Pulmonary artery endothelial cell (primary cell): Measurements from ENCODE around the gene TCHHL1. TPM values are rescaled to one million over a fixed set of nuclear protein-coding genes. Genes with fewer than 3 reads are reported as not detected.

Experiments
- DNase-seq: peaks from one replicate; pipeline ENCODE4 v3.0.0-alpha.2; 2011; ENCODE audit warnings: low read depth, low spot score
- total RNA-seq: library from RNA; depleted of rRNA; stranded (reverse); fragments of >200 nt; gene quantifications from 2 replicates; pipeline ENCODE4 v1.2.3, GENCODE V29; 2014

TCHHL1 gene
- total RNA-seq, result not detected in 2 replicates

DNA sequence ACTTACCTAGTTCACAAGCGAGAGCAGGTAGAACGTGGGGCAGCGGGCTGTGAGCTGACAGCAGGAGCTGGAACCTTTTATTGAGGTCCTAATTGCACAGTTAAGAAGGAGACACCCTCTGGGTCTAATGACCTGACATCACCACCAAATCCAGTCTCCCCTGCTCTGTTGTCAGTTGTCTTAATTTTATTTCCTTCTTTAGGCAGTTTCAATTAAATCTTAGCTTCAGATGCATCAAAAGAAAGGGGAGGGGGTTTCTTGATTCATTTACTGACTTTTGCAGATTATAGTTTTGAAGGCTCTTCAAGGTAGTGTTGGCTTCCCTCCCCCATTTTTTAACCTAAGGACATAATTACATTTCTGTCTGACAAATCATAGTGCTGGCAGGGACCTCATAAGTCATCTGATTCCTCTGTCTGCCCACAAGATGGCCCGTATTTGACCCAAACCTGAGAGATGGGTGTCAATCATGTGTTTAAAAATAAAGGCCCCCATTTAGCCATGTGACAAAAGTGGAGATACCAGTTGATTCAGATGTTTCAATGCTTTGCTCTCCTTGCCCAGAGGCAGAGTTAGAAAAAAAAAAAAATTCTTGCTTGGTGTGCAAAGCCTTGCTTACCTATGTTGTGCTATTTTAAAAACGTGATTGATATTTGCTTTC lies at the start of gene TCHHL1:
Gene TCHHL1 (minus strand): TSS at position 51 of the 661 bp plus-strand sequence. CDS start 921 bp downstream, outside the sequence.
- no peak for DNase-seq

DNA sequence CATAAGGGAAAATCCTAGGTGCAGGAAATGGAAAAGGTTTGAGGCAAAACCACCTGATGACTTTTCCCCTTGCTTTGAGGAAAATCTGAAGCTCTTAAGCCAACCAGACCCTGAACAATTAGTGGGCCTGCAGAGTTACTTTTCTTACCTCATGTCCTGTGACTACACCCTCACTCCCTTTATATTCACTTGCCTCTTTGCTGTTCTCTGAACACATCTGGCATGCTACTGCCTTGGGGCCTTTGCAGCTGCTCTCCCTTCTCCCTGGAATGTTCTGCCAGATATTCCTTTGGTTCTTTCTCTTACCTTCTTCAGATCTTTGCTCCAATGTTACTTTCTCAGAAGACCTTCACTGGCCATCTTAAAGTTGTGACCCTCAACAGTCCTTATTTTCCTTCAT lies 48.4 kb upstream of the TCHHL1 start:
- DNase-seq, result no peak

DNA sequence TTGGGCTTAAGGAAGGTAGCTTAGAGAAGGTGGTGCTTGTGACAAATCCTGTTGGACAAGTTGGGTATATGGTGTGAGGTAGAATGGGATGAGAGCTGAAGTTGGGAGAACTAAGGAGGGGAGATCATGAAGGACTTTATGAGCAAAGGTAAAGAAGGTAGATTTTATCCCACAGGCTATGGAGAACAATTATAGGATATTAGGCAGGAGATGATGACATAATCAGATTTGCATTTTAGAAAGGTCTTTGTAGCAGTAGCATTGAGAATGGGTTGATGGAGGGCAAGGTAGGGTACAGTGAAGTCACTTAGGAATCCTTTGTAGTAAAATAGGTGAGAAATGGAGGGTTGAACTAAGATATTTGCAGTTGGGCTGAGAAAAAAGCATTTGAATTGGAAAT lies 41.3 kb upstream of the TCHHL1 start:
- no peak for DNase-seq

DNA sequence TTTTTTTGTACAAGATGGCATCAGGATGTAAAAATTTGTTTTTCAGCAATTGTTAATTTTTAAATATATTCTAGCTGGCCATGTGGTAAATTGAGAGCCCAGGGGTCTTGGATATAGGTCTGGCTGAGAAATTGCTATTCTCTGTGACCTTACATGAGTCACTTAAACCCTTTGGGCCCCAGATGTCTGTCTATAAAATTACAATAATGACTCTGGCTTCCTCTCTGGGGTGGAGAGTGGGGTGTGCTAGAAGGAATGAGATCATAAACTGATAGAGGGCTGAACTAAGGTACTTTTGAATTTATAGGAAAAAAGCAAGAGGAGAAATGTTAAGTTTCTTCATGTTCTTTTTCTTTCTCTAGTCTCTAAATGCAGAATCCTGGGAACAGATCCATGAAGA lies 38.8 kb upstream of the TCHHL1 start:
- DNase-seq, result no peak

DNA sequence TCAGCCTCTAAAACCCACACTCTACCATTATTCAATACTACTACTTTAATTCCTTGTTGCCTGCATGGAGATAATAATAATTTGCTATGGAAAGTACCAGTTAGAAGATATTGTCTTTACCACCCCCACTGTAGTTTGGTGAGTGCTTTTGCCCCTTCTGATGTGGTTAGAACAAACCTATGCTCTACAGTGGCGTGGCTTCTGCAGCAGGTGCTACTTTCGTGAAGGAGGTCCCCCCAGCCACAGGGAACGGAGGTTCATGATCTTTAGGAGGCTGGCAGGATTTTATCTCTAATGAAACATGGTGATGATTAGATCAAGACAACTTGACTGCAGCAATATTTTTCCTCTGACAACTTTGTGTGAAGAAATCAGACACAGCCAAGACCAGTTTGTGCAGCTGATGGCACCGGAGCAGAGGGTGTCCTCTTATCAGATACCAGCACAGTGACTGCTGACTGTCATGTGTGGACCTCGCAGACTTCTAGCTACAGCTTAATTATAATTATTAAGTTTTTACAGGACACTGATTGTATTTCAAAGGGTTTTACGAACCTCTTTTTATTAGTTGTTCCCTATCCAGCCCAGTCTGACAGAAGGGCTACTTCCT lies 37.1 kb upstream of the TCHHL1 start:
- no peak for DNase-seq

DNA sequence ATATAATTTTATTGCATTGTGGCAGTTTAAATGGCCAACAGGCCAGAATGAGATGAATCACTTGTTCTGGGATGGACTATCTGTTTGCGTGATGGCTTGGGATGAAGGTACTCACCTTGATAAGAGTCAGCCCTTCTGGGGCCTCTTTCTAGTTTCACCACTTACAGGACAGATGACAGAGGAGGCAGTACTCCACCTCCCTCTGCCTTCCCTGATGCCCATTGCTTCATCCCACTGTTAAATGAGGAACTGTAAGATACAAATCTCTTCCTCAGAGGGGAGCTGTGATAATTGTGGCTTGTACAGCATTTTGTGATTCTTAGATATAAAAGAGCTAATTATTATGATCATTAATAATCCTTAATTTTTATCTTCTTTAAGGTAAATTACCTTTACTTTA lies 30.1 kb upstream of the TCHHL1 start:
- no peak for DNase-seq

DNA sequence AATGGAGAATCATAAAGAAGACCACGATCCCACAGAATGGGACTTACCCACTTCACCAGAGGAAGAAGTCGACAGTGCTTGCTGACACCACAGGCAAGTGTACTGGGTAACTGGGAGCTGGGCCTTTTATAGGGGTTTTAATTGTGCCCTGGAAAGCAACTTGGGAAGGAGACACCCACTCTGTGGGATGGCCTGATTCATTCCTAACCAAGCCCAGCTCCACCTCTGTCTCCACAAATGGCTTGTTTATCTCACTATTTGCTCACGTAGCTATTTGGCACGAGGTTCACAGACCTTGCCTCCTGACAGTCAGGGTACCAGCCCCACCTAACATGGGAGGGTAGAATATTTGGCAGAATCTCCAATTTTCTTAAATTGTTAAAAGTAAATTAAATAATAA lies 26.5 kb upstream of the TCHHL1 start, which contains the start of gene TCHH:
Gene TCHH (minus strand): TSS at position 101 of the 400 bp plus-strand sequence. CDS start 1,364 bp downstream, outside the sequence.
- no peak for DNase-seq

DNA sequence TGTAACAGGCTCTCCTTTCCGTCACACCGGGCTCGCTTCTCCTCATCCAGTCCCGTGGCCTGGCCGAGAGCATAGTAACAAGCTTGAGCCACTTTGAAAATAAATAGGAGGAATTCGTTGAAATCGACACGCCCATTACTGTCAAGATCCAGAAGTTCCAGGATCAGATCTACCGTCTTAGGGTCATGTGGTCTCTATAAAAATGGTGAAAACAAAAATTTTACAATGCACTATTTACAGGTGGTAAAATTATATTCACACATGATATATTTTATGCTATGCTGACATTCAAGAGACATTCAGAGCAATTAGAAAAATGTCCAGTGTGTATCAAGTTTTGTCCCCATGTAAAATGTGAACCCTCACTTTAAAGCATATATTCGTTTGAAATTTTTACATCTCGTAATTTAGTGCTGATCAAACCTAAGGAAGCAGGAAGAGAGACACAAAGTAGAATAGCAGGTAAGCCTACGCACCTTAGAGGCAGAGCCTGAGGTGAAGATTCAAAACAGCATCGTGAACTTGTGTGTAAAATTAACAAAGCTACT lies 24.1 kb upstream of the TCHHL1 start:
- no peak for DNase-seq

DNA sequence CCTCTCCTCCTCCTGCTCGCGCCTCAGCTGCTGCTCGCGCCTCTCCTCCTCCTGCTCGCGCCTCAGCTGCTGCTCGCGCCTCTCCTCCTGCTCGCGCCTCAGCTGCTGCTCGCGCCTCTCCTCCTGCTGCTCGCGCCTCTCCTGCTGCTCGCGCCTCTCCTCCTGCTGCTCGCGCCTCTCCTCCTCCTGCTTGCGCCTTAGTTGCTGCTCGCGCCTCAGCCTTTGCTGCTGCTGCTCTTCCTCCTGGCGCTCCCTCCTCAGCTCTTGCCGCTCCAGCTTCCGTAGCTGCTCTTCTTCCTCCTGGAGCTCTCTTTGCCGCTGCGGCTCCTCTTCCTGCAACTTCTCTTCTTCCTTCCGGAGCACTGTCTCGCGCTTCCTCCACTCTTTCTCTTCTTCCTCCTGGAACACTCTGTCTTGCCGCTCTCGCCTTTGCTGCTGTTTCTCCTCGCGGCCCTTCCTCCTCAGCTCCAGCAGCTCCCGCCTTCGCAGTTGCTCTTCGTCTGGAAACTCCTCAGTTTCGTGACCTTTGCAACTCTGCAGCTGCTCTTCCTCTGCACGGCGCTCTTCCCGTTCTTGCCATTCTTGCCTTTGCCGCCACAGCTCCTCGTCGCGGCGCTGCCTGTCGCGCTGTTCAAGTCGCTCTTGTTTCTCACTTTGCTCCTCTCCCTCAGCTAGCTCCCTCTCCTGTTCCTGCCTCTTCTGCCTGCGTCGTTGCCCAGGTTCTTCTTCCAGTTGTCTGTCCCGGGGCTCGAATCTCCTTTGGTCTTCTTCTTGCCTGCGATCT lies 23.4 kb upstream of the TCHHL1 start:
- no peak for DNase-seq

DNA sequence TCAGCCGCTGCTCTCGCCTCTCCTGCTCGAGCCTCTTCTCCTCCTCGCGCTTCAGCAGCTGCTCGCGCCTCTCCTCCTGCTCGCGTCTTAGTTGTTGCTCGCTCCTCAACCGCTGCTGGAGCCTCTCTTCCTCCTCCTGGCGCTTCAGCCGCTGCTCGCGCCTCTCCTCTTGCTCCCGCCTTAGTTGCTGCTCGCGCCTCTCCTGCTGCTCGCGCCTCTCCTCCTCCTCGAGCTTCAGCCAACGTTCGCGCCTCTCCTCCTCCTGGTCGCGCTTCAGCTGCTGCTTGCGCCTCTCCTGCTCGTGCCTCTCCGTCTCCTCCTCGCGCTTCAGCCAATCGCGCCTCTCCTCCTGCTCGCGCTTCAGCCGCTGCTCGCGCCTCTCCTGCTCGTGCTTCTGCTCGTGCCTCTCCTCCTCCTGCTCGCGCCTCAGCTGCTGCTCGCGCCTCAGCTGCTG lies 22.7 kb upstream of the TCHHL1 start:
- no peak for DNase-seq

DNA sequence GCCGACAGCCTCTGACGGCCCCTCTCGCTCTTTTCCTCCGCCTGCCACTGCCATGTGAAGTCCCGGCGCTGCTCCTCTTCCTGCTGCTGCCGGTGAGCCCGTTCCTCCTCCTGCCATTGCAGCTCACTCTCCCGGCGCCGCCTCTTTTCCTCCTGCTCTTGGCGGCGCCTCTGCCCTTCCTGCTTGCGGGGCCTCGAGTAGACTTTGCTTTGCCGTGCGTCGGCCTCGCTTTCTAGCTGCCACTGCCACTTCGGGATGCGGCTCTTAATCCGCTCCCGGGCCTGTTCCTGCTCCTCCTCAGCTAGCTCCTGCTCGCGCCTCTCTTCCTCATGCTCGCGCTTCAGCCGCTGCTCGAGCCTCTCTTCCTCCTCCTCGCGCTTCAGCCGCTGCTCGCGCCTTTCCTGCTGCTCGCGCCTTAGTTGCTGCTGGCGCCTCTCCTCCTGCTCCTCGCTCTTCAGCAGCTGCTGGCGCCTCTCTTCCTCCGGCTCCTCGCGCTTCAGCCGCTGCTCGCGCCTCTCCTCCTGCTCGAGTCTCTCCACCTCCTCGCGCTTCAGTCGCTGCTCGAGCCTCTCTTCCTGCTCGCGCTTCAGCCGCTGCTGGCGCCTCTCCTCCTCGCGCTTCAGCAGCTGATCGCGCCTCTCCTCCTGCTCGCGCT lies 22.1 kb upstream of the TCHHL1 start:
- no peak for DNase-seq

DNA sequence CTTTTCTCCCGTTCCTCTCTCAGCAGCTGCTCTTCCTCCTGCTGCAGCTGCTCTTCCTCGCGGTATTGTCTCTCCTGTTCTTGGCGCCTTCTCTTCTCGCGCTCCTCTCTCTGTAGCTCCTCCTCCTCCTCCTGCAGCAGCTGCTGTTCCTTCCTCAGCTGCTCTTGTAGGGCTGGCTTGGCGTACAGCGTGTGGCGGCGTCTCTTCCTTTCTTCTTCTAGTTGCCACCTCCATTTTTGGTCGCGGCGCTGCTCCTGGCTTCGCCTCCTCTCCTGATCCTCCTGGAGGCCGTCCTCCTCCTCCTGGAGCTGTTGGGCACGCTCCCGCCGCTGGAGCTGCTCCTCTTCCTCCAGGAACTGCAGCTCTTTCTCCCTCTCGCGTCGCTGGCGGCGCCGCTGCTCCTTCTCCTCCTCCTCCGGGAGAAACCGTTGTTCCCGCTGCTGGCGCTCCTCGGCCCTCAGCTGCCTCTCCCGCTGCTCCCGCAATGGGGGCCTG lies 21.5 kb upstream of the TCHHL1 start:
- no peak for DNase-seq

DNA sequence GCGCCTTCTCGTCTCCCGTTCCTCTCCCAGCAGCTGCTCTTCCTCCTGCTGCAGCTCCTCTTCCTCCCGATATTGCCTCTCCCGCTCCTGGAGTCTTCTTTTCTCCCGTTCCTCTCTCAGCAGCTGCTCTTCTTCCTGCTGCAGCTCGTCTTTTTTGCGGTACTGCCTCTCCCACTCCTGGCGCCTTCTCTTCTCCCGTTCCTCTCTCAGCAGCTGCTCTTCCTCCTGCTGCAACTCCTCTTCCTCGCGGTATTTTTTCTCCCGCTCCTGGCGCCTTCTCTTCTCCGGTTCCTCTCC lies 21.1 kb upstream of the TCHHL1 start:
- DNase-seq, result no peak

DNA sequence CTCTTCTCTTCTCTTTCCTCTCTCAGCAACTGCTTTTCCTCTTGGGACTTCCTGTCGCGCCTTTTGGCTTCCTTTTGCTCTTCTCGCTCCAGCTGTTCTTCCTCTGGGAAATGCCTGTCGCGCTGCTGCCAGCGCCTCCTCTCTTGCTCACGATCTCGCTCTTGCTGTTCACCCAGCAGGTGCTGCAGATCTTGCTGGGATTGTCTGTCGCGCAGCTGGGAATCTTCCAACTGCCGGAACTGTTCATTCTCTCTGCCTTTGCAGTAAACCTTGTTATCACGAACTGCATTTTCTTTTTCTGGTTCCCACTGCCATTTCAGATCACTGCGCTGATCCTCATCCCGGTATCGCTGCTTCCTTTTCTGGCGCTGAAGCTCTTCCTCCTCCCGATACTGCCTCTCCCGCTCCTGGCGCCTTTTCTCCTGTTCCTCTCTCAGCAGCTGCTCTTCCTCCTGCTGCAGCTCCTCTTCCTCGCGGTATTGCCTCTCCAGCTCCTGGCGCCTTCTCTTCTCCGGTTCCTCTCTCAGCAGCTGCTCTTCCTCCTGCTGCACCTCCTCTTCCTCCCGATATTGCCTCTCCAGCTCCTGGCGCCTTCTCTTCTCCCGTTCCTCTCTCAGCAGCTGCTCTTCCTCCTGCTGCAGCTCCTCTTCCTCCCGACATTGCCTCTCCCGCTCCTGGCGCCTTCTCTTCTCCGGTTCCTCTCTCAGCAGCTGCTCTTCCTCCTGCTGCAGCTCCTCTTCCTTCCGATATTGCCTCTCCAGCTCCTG lies 20.6 kb upstream of the TCHHL1 start:
- DNase-seq, result no peak

DNA sequence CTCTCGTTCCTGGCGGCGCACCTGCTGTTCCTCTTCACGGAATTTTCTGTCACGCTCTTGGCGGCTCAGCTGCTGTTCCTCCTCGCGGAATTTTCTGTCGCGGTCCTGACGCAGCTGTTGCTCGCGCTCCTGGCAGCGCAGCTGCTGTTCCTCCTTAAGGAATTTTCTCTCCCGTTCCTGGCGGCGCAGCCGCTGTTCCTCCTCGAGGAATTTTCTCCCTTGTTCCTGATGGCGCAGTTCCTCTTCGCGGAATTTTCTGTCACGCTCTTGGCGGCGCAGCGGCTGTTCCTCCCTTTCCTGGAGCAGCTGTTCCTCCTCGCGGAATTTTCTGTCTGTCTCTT lies 20.0 kb upstream of the TCHHL1 start:
- DNase-seq, result no peak

DNA sequence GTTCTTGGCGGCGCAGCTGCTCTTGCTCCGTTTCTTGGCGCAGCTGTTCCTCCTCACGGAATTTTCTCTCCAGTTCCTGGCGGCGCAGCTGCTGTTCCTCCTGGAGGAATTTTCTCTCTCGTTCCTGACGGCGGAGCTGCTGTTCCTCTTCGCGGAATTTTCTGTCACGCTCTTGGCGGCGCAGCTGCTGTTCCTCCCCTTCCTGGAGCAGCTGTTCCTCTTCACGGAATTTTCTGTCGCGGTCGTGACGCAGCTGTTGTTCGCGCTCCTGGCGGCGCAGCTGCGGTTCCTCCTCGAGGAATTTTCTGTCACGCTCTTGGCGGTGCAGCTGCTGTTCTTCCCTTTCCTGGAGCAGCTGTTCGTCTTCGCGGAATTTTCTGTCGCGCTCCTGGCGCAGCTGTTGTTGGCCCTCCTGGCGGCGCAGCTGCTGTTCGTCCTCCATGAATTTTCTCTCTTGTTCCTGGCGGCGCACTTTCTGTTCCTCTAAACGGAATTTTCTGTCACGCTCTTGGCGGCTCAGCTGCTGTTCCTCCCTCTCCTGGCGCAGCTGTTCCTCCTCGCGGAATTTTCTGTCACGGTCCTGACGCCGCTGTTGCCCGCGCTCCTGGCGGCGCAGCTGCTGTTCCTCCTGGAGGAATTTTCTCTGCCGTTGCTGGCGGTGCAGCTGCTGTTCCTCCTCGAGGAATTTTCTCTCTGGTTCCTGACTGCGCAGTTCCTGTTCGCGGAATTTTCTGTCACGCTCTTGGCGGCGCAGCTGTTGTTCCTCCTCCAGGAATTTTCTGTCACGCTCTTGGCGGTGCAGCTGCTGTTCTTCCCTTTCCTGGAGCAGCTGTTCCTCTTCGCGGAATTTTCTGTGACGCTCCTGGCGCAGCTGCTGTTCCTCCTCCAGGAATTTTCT lies 19.4 kb upstream of the TCHHL1 start:
- DNase-seq, result no peak

DNA sequence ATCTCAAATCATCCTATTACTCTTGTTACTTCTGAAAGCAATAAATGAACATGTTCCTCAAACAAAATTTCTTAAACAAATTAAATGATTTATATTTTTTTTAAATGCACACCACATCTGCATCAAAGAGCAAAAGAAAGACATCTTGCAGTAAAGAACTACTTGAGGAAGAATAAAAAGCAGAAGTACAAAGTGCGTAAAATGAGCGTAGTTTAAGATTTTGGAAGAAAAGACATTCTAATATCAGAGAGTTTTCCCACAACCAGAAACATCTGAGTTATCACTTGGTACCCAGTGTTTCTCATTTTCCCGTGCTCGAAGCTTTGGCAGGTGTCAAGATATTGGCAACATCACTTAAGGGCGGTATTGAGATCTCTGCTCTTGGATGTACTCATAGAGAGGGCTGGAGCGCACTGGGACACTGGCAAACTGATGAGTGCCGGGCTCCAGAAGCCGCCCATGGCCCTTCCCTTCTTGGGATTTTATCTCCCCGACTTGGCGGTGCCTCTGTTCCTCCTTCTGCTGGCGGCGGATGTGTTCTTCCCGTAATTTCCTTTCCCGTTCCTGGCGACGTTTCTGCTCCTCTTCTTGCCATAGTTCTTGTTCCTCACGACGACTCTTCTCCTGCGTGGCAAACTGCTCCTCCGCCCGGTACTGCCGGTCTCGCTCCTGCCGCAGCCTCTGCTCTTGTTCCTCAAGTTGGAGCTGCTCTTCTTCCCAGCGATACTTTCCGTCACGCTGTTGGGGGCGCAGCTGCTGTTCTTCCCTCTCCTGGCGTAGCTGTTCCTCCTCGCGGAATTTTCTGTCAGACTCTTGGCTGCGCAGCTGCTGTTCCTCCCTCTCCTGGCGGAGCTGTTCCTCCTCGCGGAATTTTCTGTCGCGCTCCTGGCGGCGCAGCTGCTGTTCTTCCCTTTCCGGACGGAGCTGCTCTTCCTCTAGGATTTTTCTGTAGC lies 18.4 kb upstream of the TCHHL1 start:
- DNase-seq, result no peak

DNA sequence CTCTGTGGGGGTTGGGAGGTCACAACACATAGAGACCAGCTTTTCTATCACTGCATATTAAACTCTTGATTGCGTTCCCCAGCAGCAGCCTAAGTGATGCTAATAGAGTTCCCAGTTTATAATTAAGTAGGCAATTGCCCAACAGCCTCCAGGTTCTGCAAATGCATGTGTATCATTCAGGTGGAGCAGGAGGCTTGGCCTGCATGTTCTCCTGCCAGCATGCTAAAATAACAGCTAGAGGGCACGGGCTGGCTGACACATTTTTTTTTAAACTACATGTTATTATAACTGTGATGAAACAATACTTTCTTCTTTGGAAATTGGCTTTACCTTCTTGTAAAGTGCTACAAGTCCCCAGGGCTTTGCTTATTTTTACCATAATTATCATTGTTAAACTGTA lies 16.0 kb upstream of the TCHHL1 start:
- DNase-seq, result no peak

DNA sequence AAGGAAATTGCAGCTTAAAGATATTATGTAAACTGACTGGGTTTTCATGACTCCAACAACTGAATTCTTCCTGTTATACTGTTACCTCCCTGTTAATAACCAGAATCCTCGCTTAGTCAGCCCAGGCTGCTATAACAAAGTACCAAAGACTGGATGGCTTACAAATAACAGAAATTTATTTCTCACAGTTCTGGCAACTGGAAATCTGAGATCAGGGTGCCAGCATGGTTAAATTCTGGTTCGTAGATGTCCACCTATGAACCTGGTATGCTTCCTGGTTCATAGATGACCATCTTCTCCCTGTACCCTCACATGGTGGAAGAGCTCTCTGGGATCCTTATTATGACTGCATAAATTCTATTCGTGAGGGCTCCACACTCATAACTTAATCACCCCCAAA lies 8.1 kb upstream of the TCHHL1 start:
- DNase-seq, result no peak
